HUES48 (cell line): ENCODE data around the gene MYCBPAP.

Source experiments
- H3K27ac ChIP-seq: one replicate; pipeline ENCODE4 v1.7.0; 2013; ENCODE audit warnings: low read depth, low read length, inconsistent platforms
- H3K27me3 ChIP-seq: 2 replicates; pipeline ENCODE4 v1.6.1; 2013; ENCODE audit warnings: mild to moderate bottlenecking, low read length; ENCODE audit not compliant: control insufficient read depth, insufficient read depth
- H3K36me3 ChIP-seq: 2 replicates; pipeline ENCODE4 v1.6.1; 2013; ENCODE audit warnings: low read length; ENCODE audit not compliant: control insufficient read depth, insufficient read depth
- H3K4me1 ChIP-seq: 2 replicates; pipeline ENCODE4 v1.6.1; 2013; ENCODE audit warnings: mild to moderate bottlenecking, low read length; ENCODE audit not compliant: control insufficient read depth, insufficient read depth
- H3K4me3 ChIP-seq: 2 replicates; pipeline ENCODE4 v1.5.1; 2013; ENCODE audit warnings: mild to moderate bottlenecking, low read depth, low read length
- H3K9ac ChIP-seq: 2 replicates; pipeline ENCODE4 v1.6.1; 2013; ENCODE audit warnings: mild to moderate bottlenecking, low read depth, low read length, moderate library complexity
- H3K9me3 ChIP-seq: 2 replicates; pipeline ENCODE4 v1.6.1; 2013; ENCODE audit warnings: low read length; ENCODE audit not compliant: control insufficient read depth, insufficient read depth

The MYCBPAP gene

DNA sequence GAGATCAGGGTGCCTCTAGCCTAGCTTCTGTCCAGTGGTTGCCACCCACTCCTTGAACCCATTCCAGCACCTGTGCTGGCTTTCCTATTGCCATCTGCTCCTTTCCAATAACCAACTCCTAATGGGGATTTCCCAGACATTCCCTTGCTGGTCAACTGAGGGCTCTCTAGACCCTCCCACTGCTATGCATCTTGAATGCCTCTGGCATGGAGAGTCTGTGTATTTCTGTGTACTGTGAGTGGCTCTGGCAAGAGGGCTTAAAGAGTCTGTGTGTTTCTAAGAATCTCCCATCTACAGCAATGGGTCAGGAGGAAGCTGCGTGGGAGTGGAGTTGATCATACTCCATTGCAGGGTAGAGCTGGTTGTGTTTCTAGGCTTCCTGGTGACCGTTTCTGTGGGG is 13.3 kb downstream of the MYCBPAP start:
- Histone ChIP-seq H3K9ac (no peak overlapping the region), H3K4me3 (no peak overlapping the region), H3K4me1 (no peaks in the 10 kb centered on the region), H3K27me3 (no peaks in the 10 kb centered on the region; the same call in 1 of the 2 replicates), H3K9me3 (no peaks in the 10 kb centered on the region), H3K27ac (no peak overlapping the region), H3K36me3 (no peaks in the 10 kb centered on the region)

DNA sequence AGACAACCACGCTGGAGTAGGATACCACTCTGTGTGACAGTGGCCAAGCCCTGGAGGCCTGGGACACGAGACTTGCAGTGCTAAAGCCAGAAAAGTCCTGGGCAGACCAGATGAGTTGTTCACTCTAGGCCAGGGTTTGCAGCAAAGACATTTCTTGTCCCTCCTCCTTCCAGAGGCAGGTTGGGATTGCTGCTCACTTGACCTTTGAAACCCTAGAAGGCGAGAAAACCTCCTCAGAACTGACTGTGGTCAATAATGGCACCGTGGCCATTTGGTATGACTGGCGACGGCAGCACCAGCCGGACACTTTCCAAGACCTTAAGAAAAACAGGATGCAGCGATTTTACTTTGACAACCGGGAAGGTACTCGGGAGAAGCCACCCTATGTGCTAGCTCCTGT is 14.5 kb downstream of the MYCBPAP start:
- no peaks in the 10 kb centered on the region for H3K36me3 ChIP-seq
- no peak overlapping the region for H3K27ac ChIP-seq
- no peak overlapping the region for H3K4me3 ChIP-seq
- H3K27me3 ChIP-seq = no peaks in the 10 kb centered on the region
- no peak overlapping the region for H3K9ac ChIP-seq
- no peaks in the 10 kb centered on the region for H3K9me3 ChIP-seq
- no peaks in the 10 kb centered on the region for H3K4me1 ChIP-seq

DNA sequence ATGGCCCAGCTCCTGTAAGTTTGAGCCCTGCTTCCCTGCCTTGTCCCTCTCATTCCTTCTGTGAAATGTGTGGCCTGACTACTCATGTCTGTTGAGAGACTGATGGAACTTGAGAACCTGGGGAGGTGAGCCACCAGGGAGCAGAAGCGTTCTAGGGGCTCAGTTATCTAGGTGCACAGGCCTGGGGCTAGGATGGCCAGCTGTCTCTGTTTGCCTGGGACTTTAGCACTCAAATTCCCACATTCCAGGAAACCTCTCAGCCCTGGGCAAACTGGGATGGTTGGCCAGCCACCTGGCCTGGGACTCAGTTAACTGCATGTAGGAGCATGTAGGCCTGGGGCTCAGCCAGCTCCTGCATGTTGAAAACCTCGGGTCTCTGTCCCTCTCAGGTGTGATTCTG is 15.0 kb downstream of the MYCBPAP start:
- H3K9ac ChIP-seq = no peak overlapping the region
- H3K27ac ChIP-seq = no peak overlapping the region
- no peaks in the 10 kb centered on the region for H3K27me3 ChIP-seq
- H3K4me3 ChIP-seq = no peak overlapping the region
- no peaks in the 10 kb centered on the region for H3K4me1 ChIP-seq
- no peaks in the 10 kb centered on the region for H3K36me3 ChIP-seq
- H3K9me3 ChIP-seq = no peaks in the 10 kb centered on the region

DNA sequence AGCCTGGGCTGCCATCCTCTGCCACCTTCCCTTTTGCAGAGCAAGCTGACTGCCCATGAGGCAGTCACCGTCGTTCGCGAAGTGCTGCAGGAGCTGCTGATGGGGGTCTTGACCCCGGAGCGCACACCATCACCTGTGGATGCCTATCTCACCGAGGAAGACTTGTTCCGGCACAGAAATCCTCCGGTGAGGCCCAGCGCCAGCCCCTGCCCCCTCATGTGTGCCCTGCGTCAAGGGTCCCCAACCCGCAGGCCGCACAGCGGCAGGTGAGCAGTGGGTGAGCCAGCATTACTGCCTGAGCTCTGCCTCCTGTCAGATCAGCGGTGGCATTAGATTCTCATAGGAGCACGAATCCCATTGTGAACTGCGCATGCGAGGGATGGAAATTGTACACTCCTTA is 16.6 kb downstream of the MYCBPAP start:
- Histone ChIP-seq H3K4me3 (no peak overlapping the region), H3K27me3 (no peaks in the 10 kb centered on the region; the same call in 1 of the 2 replicates), H3K9me3 (no peaks in the 10 kb centered on the region), H3K27ac (no peak overlapping the region), H3K36me3 (no peaks in the 10 kb centered on the region), H3K9ac (no peak overlapping the region), H3K4me1 (no peaks in the 10 kb centered on the region)

DNA sequence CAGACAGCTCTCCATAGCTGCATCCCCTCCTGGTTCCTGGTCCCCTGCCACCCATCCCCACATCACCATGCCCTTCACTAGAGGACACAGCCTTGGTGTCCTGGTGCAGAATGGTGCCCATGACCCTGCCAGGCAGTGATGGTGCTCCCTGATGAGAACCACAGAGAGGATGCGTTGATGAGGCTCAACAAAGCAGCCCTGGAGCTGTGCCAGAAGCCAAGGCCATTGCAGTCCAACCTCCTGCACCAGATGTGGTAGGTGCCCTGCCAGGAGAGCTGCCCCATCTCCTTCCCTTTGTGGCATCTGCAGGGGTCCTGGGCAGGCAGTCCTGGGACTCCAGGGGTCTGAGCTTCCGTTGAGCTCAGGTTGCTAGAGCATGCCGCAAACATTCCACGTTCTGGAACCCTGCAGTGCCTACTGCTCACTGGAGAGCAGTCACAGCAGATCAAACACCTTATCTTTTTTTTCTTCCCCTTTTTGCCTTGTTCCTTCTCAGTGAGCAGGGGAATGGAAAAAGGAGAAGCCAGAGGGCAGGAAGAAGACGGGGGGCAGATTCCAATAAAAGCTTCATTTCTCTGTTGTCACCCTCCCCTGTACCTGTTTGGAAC is 19.0 kb downstream of the MYCBPAP start:
- Histone ChIP-seq H3K4me3 (no peak overlapping the region), H3K4me1 (peaks cover 6% of the 10 kb centered on the region), H3K9me3 (no peaks in the 10 kb centered on the region), H3K27me3 (peaks cover 12% of the 10 kb centered on the region), H3K27ac (no peak overlapping the region), H3K36me3 (no peaks in the 10 kb centered on the region), H3K9ac (no peak overlapping the region)

DNA sequence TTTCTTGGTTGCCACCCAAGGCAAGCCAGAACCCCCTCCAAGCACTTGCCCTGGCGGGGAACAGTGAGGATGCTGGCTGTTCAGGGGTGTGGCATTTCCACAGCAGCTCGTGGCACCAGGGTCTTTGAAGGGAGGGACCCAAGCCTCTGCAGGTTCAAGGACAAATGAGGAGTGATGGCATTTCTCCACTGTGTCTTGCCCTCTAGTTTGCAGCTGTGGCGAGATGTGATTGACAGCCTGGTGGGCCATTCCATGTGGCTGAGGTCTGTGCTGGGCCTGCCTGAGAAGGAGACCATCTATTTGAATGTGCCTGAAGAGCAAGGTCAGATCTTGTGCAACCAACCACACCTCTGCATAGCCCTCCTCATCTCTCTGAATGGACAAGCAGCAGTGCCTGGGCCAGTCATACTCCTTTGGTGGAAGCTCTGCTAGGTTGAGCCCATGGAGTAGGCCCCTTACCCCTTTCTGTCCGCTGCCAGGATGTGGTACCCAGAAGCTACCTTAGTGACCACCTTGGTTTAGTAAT is 19.8 kb downstream of the MYCBPAP start:
- H3K4me3 ChIP-seq = no peak overlapping the region
- H3K9ac ChIP-seq = no peak overlapping the region
- H3K27me3 ChIP-seq = peaks cover 20% of the 10 kb centered on the region
- no peak overlapping the region for H3K27ac ChIP-seq
- no peaks in the 10 kb centered on the region for H3K9me3 ChIP-seq
- no peaks in the 10 kb centered on the region for H3K36me3 ChIP-seq
- H3K4me1 ChIP-seq = peaks cover 7% of the 10 kb centered on the region

DNA sequence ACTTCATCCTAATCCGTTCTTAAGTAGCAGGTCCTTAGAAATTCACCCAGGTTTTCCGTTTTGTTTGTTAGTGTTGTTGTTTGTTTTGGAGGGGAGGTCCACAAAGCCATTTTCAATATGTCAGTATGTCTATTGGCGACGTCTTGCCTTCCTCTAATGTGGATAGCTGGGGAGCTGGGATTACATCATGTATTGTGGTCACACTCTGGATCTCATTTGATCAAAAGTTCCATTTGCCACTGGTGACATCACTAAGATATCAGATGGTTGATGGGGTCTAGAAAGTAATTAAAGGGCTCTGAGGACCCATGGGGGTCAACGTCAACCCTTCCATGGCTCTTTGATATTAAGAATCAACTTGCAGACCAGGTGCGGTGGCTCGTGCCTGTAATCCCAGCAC is 21.6 kb downstream of the MYCBPAP start:
- Histone ChIP-seq H3K27me3 (peaks cover 36% of the 10 kb centered on the region), H3K4me3 (no peak overlapping the region), H3K4me1 (peaks cover 16% of the 10 kb centered on the region), H3K27ac (no peak overlapping the region), H3K9me3 (no peaks in the 10 kb centered on the region), H3K36me3 (no peaks in the 10 kb centered on the region), H3K9ac (no peak overlapping the region)

DNA sequence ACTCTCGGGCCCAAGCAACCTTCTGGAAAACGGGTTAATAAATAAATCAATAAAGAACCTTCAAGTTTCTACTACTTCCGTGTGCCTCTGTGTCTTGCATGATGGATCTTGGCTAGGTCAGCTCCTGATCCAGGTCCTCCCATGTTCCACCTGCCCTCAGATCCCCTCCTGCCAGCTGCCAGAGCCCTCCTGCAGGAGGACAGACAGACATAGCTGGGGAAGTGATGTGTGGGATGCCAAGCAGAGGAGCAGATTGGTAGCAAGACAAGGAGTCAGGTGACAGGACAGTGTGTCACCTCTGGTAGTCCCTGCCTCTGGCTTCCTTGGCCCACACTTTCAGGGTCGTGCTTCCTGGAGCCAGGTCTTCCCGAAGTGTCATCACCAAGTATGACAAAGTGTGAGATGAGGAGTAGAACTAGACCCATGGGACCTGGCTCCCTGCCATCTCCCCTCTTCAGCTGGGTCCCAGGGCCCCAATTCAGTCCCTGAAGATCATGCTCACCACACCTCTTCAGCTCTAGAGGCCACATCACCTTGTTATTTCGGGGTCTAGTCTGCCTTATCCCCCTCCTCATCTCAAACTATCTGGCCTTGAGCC is 23.3 kb downstream of the MYCBPAP start:
- no peaks in the 10 kb centered on the region for H3K36me3 ChIP-seq
- H3K4me3 ChIP-seq = no peak overlapping the region
- H3K9me3 ChIP-seq = no peaks in the 10 kb centered on the region
- H3K27me3 ChIP-seq = peaks cover 36% of the 10 kb centered on the region
- peaks cover 16% of the 10 kb centered on the region for H3K4me1 ChIP-seq
- no peak overlapping the region for H3K9ac ChIP-seq
- no peak overlapping the region for H3K27ac ChIP-seq

DNA sequence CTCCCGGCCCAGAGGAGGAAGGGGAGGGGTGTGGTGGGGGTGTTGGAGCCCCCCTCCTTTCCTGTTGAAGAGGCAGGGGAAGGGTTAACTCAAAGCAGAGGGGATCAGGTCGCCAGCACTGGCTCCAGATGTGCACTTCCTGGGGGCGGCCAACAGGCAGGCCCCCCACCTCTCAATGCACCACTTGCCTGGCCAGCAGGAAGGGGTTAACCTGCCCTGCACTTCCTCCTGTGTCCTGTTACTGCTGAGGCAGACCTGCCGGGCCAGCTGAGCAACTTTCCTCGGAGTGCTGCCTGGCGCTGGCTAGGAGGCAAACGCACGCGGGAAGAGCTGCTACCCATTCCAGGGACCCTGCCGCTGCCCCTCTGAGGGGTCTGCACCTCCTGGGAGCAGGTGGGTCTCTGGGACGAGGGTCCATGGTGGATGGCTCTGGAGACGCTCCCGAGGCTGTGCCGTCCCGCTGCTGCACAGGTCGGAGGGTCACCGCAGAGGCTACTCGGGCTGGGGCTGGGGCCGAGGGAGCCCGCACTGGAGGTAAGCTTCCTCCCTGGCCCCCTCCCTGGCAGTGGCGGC is 24.3 kb downstream of the MYCBPAP start, which contains the start of gene EPN3:
TSS of gene EPN3 (plus strand) at position 284 of the 573 bp plus-strand sequence. CDS start 3,822 bp downstream, outside the sequence.
- Histone ChIP-seq H3K9me3 (no peaks in the 10 kb centered on the region), H3K9ac (no peak within 1 kb of the TSS), H3K4me3 (peak within 1 kb of the TSS; percentile 66), H3K36me3 (no peaks in the 10 kb centered on the region; the same call in 1 of the 2 replicates), H3K27ac (no peak within 1 kb of the TSS), H3K4me1 (peaks cover 16% of the 10 kb centered on the region), H3K27me3 (peaks cover 36% of the 10 kb centered on the region)

DNA sequence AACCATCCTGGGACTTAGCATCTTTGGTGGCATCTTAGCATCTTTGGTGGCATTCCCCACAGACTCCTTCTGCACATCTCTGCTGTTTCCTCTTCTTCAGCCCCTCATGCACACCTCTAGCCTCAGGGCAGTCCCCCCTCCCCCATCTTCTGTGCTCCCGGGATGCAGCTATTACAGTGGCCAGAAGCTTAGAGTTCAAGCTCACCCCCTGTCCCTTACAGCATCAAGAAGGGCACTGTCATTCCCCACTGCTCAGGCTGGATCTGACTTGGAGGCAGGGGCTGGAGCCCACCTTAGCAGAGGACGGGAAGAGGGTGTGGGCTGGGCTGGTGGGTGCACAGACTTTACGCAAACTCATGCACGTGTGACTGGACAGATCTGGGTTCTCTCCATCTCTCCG is 24.9 kb downstream of the MYCBPAP start:
- Histone ChIP-seq H3K4me3 (peak overlapping the region; percentile 66), H3K27ac (no peak overlapping the region), H3K27me3 (peaks cover 36% of the 10 kb centered on the region), H3K36me3 (no peaks in the 10 kb centered on the region; the same call in 1 of the 2 replicates), H3K4me1 (peaks cover 16% of the 10 kb centered on the region), H3K9me3 (no peaks in the 10 kb centered on the region), H3K9ac (no peak overlapping the region)

DNA sequence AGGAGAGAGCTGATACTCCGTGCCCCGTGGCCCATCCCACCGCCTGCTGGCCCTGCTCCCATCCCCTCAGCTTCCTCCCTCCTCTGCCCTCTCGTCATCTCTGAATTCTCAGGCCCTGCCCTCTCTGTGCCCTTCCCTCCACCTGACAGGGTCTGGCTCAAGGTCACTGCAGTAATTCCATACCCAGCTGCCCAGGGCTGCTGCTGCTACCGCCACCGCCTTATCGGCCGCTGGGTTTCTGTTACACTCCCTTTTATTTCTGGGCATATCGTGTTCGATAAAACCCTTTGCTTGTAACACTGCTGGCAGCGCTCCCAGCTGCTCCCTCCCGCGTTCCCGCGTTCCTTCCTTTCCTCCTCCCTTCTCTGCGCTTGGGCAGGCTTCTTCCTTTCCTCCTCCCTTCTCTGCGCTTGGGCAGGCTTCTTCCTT is 25.5 kb downstream of the MYCBPAP start:
- Histone ChIP-seq H3K4me3 (peak overlapping the region; percentile 66), H3K36me3 (no peaks in the 10 kb centered on the region; the same call in 1 of the 2 replicates), H3K9ac (no peak overlapping the region), H3K9me3 (no peaks in the 10 kb centered on the region), H3K27ac (no peak overlapping the region), H3K27me3 (peaks cover 36% of the 10 kb centered on the region), H3K4me1 (peaks cover 16% of the 10 kb centered on the region)
